ENCODE data around the gene IRX1. TPM values are rescaled to one million over a fixed set of nuclear protein-coding genes. Genes with fewer than 3 reads are reported as not detected.

Gene IRX1
- total RNA-seq, 1 donor from 2014 or later, result not detected

GRCh38 chr5:3607541-3608181 lies 12.0 kb downstream of the IRX1 start:
- no peak overlapping the region for H3K27ac ChIP-seq
- no peak for TF ChIP-seq POLR2A (IDR thresholded peaks at IDR 0.05)
- no peak for TF ChIP-seq CTCF (IDR thresholded peaks at IDR 0.05)
- TF ChIP-seq POLR2AphosphoS5 (IDR thresholded peaks at IDR 0.05; ENCODE audit: insufficient read depth in 1 of 2, low read depth in 1 of 2), result no peak

GRCh38 chr5:3609120-3609681 lies 13.6 kb downstream of the IRX1 start:
- H3K27me3 ChIP-seq, result no peaks in the 10 kb centered on the region

More at GRCh38 chr5:3607541-3608181, 12.0 kb downstream of the IRX1 start:
- intact Hi-C loops (cut with DNase I), result no loop called here
- no peaks in the 10 kb centered on the region for H3K9me3 ChIP-seq
- H3K4me1 ChIP-seq, result peaks cover 3% of the 10 kb centered on the region
- H3K27me3 ChIP-seq, result peaks cover 3% of the 10 kb centered on the region
- no peak overlapping the region for H3K4me3 ChIP-seq
- no peak for DNase-seq (ENCODE audit: extremely low spot score in 2 of 2)
- no peaks in the 10 kb centered on the region for H3K36me3 ChIP-seq

GRCh38 chr5:3612591-3613042 lies 17.0 kb downstream of the IRX1 start:
- Histone ChIP-seq H3K4me3 (no peak overlapping the region), H3K36me3 (no peaks in the 10 kb centered on the region), H3K9me3 (no peaks in the 10 kb centered on the region), H3K27me3 (no peaks in the 10 kb centered on the region), H3K27ac (no peak overlapping the region), H3K4me1 (no peaks in the 10 kb centered on the region)
- no peak for DNase-seq (ENCODE audit: extremely low spot score in 2 of 2)
- TF ChIP-seq CTCF (IDR thresholded peaks at IDR 0.05) (no peak), POLR2AphosphoS5 (IDR thresholded peaks at IDR 0.05; ENCODE audit: insufficient read depth in 1 of 2, low read depth in 1 of 2) (no peak), POLR2A (IDR thresholded peaks at IDR 0.05) (no peak)
- intact Hi-C loops (cut with DNase I), result no loop called here

More at GRCh38 chr5:3609120-3609681, 13.6 kb downstream of the IRX1 start:
- Histone ChIP-seq H3K27ac (no peak overlapping the region), H3K36me3 (no peaks in the 10 kb centered on the region), H3K4me1 (no peaks in the 10 kb centered on the region), H3K9me3 (no peaks in the 10 kb centered on the region), H3K4me3 (no peak overlapping the region)
- TF ChIP-seq POLR2AphosphoS5 (IDR thresholded peaks at IDR 0.05; ENCODE audit: insufficient read depth in 1 of 2, low read depth in 1 of 2), result no peak
- no peak for TF ChIP-seq POLR2A (IDR thresholded peaks at IDR 0.05)
- TF ChIP-seq CTCF (IDR thresholded peaks at IDR 0.05), result no peak
- DNase-seq (ENCODE audit: extremely low spot score in 2 of 2), result no peak
- intact Hi-C loops (cut with DNase I), result no loop called here

GRCh38 chr5:3613726-3614125 lies 18.1 kb downstream of the IRX1 start:
- TF ChIP-seq POLR2AphosphoS5 (IDR thresholded peaks at IDR 0.05; ENCODE audit: insufficient read depth in 1 of 2, low read depth in 1 of 2) (no peak), POLR2A (IDR thresholded peaks at IDR 0.05) (no peak), CTCF (IDR thresholded peaks at IDR 0.05) (no peak)

GRCh38 chr5:3615217-3615616 lies 19.6 kb downstream of the IRX1 start:
- intact Hi-C loops (cut with DNase I), result no loop called here
- Histone ChIP-seq H3K4me1 (no peaks in the 10 kb centered on the region), H3K27me3 (no peaks in the 10 kb centered on the region), H3K36me3 (no peaks in the 10 kb centered on the region), H3K9me3 (no peaks in the 10 kb centered on the region), H3K4me3 (no peak overlapping the region), H3K27ac (no peak overlapping the region)
- no peak for DNase-seq (ENCODE audit: extremely low spot score in 2 of 2)
- TF ChIP-seq CTCF (IDR thresholded peaks at IDR 0.05) (no peak), POLR2AphosphoS5 (IDR thresholded peaks at IDR 0.05; ENCODE audit: insufficient read depth in 1 of 2, low read depth in 1 of 2) (no peak), POLR2A (IDR thresholded peaks at IDR 0.05) (no peak)

More at GRCh38 chr5:3613726-3614125, 18.1 kb downstream of the IRX1 start:
- no peaks in the 10 kb centered on the region for H3K4me1 ChIP-seq
- H3K27ac ChIP-seq, result no peak overlapping the region
- no peak for DNase-seq (ENCODE audit: extremely low spot score in 2 of 2)
- H3K9me3 ChIP-seq, result no peaks in the 10 kb centered on the region
- H3K27me3 ChIP-seq, result no peaks in the 10 kb centered on the region
- no peaks in the 10 kb centered on the region for H3K36me3 ChIP-seq
- H3K4me3 ChIP-seq, result no peak overlapping the region
- intact Hi-C loops (cut with DNase I), result no loop called here
